Hepatocyte (in vitro differentiated cells): ENCODE measurements around the gene NRARP. TPM values are rescaled to one million over a fixed set of nuclear protein-coding genes. Genes with fewer than 3 reads are reported as not detected.

Experiments used
- DNase-seq: peaks from one replicate; pipeline ENCODE4 v3.0.0-alpha.2; 2016; ENCODE audit warnings: low spot score
- H2AFZ ChIP-seq: fragments of 200-600 bp; sonication (generic); 2 replicates; pipeline ENCODE4 v1.6.0; 2016; ENCODE audit warnings: antibody characterized with exemption, mild to moderate bottlenecking
- H3K27ac ChIP-seq: fragments of 200-600 bp; sonication (generic); 2 replicates; pipeline ENCODE4 v1.5.1; 2016; ENCODE audit warnings: mild to moderate bottlenecking
- H3K27me3 ChIP-seq: fragments of 200-600 bp; sonication (generic); 2 replicates; pipeline ENCODE4 v1.6.1; 2016
- H3K36me3 ChIP-seq: fragments of 200-600 bp; sonication (generic); replicated peaks from 2 replicates; pipeline ENCODE4 v1.5.1; 2016; ENCODE audit warnings: low read depth; ENCODE audit not compliant: insufficient read depth
- H3K4me1 ChIP-seq: fragments of 200-600 bp; sonication (generic); 2 replicates; pipeline ENCODE4 v1.5.1; 2016; ENCODE audit warnings: mild to moderate bottlenecking, moderate library complexity; ENCODE audit not compliant: insufficient read depth
- H3K4me2 ChIP-seq: fragments of 200-600 bp; sonication (generic); 2 replicates; pipeline ENCODE4 v1.6.0; 2016
- H3K4me3 ChIP-seq: fragments of 200-600 bp; sonication (generic); 2 replicates; pipeline ENCODE4 v1.5.1; 2016; ENCODE audit warnings: mild to moderate bottlenecking
- H3K79me2 ChIP-seq: fragments of 200-600 bp; sonication (generic); 2 replicates; pipeline ENCODE4 v1.6.0; 2017; ENCODE audit warnings: mild to moderate bottlenecking
- H3K9me2 ChIP-seq: fragments of 200-600 bp; sonication (generic); replicated peaks from 2 replicates; pipeline ENCODE4 v1.6.0; 2017; ENCODE audit warnings: mild to moderate bottlenecking; ENCODE audit not compliant: insufficient read depth
- H3K9me3 ChIP-seq: fragments of 200-600 bp; sonication (generic); 2 replicates; pipeline ENCODE4 v1.5.1; 2016; ENCODE audit warnings: low read depth, mild to moderate bottlenecking
- H4K20me1 ChIP-seq: fragments of 200-600 bp; sonication (generic); 2 replicates; pipeline ENCODE4 v1.6.0; 2016; ENCODE audit warnings: mild to moderate bottlenecking; ENCODE audit not compliant: insufficient read depth, poor library complexity, severe bottlenecking
- EZH2 ChIP-seq: fragments of 200-600 bp; sonication (generic); IDR thresholded peaks from 2 replicates; pipeline ENCODE4 v1.6.1; 2016; ENCODE audit warnings: antibody characterized with exemption, mild to moderate bottlenecking, borderline replicate concordance
- EZH2phosphoT487 ChIP-seq: fragments of 200-600 bp; sonication (generic); IDR thresholded peaks from one replicate; pipeline ENCODE4 v1.6.1; 2018; ENCODE audit warnings: antibody characterized with exemption, mild to moderate bottlenecking, low read depth, moderate library complexity; ENCODE audit not compliant: unreplicated experiment, severe bottlenecking
- WGBS: methylation state at CpG from one replicate; pipeline ENCODE4 v1.1.6; 2016; ENCODE audit warnings: low lambda C conversion rate; ENCODE audit errors: missing lambda C conversion rate; 5-methylcytosine and 5-hydroxymethylcytosine counted together
- polyA plus RNA-seq: library from polyadenylated mRNA; unstranded; fragments of >200 nt; fragmentation: Nextera tagmentation; extraction: Ambion mirVana; gene quantifications from 2 replicates; pipeline ENCODE4 v1.2.1, GENCODE V29; 2016
- total RNA-seq: library from RNA; depleted of rRNA; stranded (reverse); fragments of >200 nt; gene quantifications from 2 replicates; pipeline ENCODE4 v1.2.3, GENCODE V29; 2014
- TF ChIP-seq, protein P1 (sequence below): fragments of 200-600 bp; sonication (generic); IDR thresholded peaks from 2 replicates; pipeline ENCODE4 v1.5.1; 2016; ENCODE audit warnings: antibody characterized with exemption, mild to moderate bottlenecking; ENCODE audit not compliant: poor library complexity

The NRARP gene
- total and polyA plus RNA-seq, 2 experiments from 2014 or later: 5.3 to 18.7 TPM

GRCh38 chr9:137321726-137322361, 19.8 kb upstream of the NRARP start:
- WGBS: 93% methylated on average over 22 of the region's 22 CpGs
- no peaks in the 10 kb centered on the region for H3K4me1 ChIP-seq

DNA sequence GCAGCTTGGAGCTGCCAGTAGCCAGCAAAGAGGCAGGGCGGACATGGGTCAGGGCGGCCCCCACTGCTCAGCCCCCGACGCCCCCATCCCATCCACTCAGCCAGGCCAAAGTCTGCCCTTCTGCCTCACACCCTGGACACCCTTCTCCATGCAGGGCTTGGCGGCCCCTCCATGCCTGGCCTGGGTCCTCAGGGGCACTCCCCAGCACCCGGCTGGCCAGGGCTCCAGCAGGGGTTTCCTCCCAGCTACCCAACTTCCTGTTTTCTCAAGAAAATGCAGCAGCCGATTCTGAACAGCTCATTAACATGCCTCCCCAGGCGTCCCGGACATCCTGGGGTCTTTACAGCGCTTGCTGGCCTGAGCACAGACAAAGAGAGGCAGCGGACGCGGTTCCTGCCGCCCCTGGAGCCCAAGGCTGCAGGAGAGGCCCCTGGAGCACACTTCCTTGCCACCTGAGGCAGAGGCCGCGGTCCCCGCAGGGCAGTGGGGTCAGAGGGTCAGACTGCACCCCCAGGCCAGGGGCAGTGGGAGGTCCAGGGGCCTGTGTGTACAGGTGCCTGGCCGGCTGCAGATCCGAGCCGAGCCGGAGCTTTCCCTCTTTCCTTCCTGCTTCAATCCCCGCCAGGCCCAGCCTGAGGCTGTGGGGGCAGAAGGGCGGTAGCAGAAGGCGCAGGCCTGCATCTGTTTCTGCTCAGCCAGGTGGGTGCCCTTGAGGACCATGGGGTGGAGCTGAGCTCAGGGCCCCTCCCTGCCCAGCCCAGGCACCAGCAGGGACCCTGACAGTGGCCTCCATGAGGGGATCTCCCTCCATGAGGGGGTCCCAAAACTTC, 18.7 kb upstream of the NRARP start:
- no peaks in the 10 kb centered on the region for H3K9me3 ChIP-seq
- H3K27me3 ChIP-seq: no peaks in the 10 kb centered on the region
- H3K36me3 ChIP-seq: no peaks in the 10 kb centered on the region
- peaks cover 9% of the 10 kb centered on the region for H3K4me1 ChIP-seq
- no peak overlapping the region for H3K4me3 ChIP-seq
- H3K9me2 ChIP-seq: no peaks in the 10 kb centered on the region
- DNase-seq: no peak
- 56% methylated on average over 20 of the region's 24 CpGs for WGBS
- H4K20me1 ChIP-seq: no peaks in the 10 kb centered on the region
- H3K27ac ChIP-seq: no peak overlapping the region
- H3K4me2 ChIP-seq: no peak overlapping the region
- no peaks in the 10 kb centered on the region for H3K79me2 ChIP-seq
- no peak overlapping the region for H2AFZ ChIP-seq
- TF ChIP-seq, protein P1, sequence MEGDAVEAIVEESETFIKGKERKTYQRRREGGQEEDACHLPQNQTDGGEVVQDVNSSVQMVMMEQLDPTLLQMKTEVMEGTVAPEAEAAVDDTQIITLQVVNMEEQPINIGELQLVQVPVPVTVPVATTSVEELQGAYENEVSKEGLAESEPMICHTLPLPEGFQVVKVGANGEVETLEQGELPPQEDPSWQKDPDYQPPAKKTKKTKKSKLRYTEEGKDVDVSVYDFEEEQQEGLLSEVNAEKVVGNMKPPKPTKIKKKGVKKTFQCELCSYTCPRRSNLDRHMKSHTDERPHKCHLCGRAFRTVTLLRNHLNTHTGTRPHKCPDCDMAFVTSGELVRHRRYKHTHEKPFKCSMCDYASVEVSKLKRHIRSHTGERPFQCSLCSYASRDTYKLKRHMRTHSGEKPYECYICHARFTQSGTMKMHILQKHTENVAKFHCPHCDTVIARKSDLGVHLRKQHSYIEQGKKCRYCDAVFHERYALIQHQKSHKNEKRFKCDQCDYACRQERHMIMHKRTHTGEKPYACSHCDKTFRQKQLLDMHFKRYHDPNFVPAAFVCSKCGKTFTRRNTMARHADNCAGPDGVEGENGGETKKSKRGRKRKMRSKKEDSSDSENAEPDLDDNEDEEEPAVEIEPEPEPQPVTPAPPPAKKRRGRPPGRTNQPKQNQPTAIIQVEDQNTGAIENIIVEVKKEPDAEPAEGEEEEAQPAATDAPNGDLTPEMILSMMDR: no peak
- TF ChIP-seq EZH2 (no peak), EZH2phosphoT487 (no peak)

More at GRCh38 chr9:137321726-137322361, 19.8 kb upstream of the NRARP start:
- Histone ChIP-seq H3K9me2 (no peaks in the 10 kb centered on the region), H3K27me3 (no peaks in the 10 kb centered on the region), H3K27ac (no peak overlapping the region), H3K4me3 (no peak overlapping the region), H3K36me3 (no peaks in the 10 kb centered on the region), H2AFZ (no peak overlapping the region), H4K20me1 (no peaks in the 10 kb centered on the region), H3K79me2 (no peaks in the 10 kb centered on the region), H3K4me2 (no peak overlapping the region), H3K9me3 (no peaks in the 10 kb centered on the region)
- TF ChIP-seq, protein P1: no peak
- TF ChIP-seq EZH2 (no peak), EZH2phosphoT487 (no peak)
- no peak for DNase-seq

DNA sequence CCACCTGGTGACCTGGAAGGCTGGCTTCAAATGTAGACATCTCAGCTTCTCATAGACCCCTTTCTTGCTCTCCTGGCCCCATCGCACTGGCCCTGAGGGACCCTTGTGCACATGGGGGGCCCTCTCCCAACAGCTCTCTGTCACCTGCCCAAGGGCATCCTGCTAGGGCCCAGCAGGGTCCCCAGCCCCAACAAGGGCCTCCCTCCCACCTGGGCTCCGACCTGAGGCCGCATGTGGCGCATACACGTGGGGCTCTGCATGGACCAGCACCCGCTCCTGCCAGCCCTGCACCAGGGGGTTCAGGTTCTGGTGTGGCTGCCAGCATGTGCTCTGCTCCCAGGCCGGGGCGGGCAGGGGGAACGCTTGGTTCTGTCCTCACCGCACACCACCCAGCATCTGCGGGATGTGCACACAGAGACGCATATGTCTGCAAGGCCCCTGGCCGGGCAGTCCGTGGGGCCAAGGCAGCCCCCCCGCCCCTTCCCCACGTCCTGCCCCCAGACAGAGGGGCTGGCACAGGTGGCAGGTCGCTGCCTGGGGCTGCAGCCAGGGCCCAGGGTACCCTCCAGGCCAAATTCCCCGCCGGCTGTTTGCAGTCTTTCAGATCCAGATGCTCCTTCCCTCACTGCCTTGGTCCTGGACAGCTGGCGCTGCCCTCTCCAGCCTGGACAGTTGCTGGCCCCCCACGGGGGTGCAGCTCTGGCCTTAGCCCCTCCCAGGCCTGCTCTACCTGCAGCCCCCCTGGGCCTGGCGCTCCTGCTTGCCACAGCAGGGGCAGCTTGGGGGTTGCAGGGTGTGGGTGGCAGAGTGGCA, 17.9 kb upstream of the NRARP start:
- Histone ChIP-seq H3K4me3 (no peak overlapping the region), H3K9me2 (no peaks in the 10 kb centered on the region), H3K27me3 (no peaks in the 10 kb centered on the region), H3K79me2 (no peaks in the 10 kb centered on the region), H3K4me1 (peaks cover 17% of the 10 kb centered on the region), H3K27ac (no peak overlapping the region), H2AFZ (no peak overlapping the region), H3K36me3 (no peaks in the 10 kb centered on the region), H4K20me1 (no peaks in the 10 kb centered on the region), H3K9me3 (no peaks in the 10 kb centered on the region), H3K4me2 (no peak overlapping the region)
- DNase-seq: no peak
- TF ChIP-seq, protein P1: no peak
- TF ChIP-seq EZH2: no peak
- TF ChIP-seq EZH2phosphoT487: no peak
- 91% methylated on average over 16 of the region's 22 CpGs for WGBS
